ENCODE results near the gene MYO1F. TPM values are rescaled to one million over a fixed set of nuclear protein-coding genes. Genes with fewer than 3 reads are reported as not detected.
"Not testable (repeated sequence)": the region's sequence is repeated elsewhere in the genome, so short reads cannot be mapped to it uniquely, and the experiment has no call there.

The MYO1F gene
- total RNA-seq, 1 experiment from 2014 or later, result 0.16 TPM

GRCh38 chr19:8566855-8567254 is 10.4 kb downstream of the MYO1F start:
- H3K9me3 Mint-ChIP-seq (ENCODE audit: unreplicated experiment), result no peaks in the 10 kb centered on the region

GRCh38 chr19:8564866-8565265 is 12.4 kb downstream of the MYO1F start:
- H3K27me3 Mint-ChIP-seq (ENCODE audit: insufficient read depth, unreplicated experiment); intact Hi-C loops (cut with micrococcal nuclease); BruUV-seq (replicated peaks); H3K9me3 Mint-ChIP-seq (ENCODE audit: unreplicated experiment); H3K4me1 Mint-ChIP-seq (ENCODE audit: insufficient read depth, unreplicated experiment); H3K27ac Mint-ChIP-seq (ENCODE audit: low read depth, unreplicated experiment); DNase-seq (ENCODE audit: unreplicated experiment); H3K36me3 Mint-ChIP-seq (ENCODE audit: insufficient read depth, unreplicated experiment); H3K4me3 Mint-ChIP-seq (ENCODE audit: unreplicated experiment): not testable (repeated sequence)
- ChIA-PET CTCF (interaction anchor here (0.7 to 7.8 kb wide), 2 partner anchors 15 to 58 kb away, joined by 3 to 89 read pairs; partner anchors contain the start of gene MYO1F), POLR2A (interaction anchor here (0.6 kb wide), 1 partner anchor 10 kb away, joined by 3 read pairs; no protein-coding TSS in a partner anchor)

More at GRCh38 chr19:8566855-8567254, 10.4 kb downstream of the MYO1F start:
- Mint-ChIP-seq H3K27ac (ENCODE audit: low read depth, unreplicated experiment) (no peak overlapping the region), H3K4me1 (ENCODE audit: insufficient read depth, unreplicated experiment) (peaks cover 10% of the 10 kb centered on the region), H3K27me3 (ENCODE audit: insufficient read depth, unreplicated experiment) (no peaks in the 10 kb centered on the region), H3K36me3 (ENCODE audit: insufficient read depth, unreplicated experiment) (no peaks in the 10 kb centered on the region), H3K4me3 (ENCODE audit: unreplicated experiment) (no peak overlapping the region)
- intact Hi-C loops (cut with micrococcal nuclease), result no loop called here
- no peak for TF ChIP-seq CTCF (IDR thresholded peaks at IDR 0.05; ENCODE audit: unreplicated experiment)
- DNase-seq (ENCODE audit: unreplicated experiment), result no peak
- ChIA-PET POLR2A (interaction anchor here (1.1 kb wide), 1 partner anchor 9 kb away, joined by 3 read pairs; no protein-coding TSS in a partner anchor), CTCF (interaction anchor here (7.8 kb wide), 1 partner anchor 13 kb away, joined by 89 read pairs; the partner anchor contains the start of gene MYO1F)
- BruUV-seq (replicated peaks), result no TSS peak

- H3K36me3 Mint-ChIP-seq (ENCODE audit: insufficient read depth, unreplicated experiment), result no peaks in the 10 kb centered on the region
- POLR2A ChIA-PET, result no interaction called here
- H3K27ac Mint-ChIP-seq (ENCODE audit: low read depth, unreplicated experiment), result no peak overlapping the region
- H3K4me3 Mint-ChIP-seq (ENCODE audit: unreplicated experiment), result no peak overlapping the region
- TF ChIP-seq CTCF (IDR thresholded peaks at IDR 0.05; ENCODE audit: unreplicated experiment), result no peak
- no peaks in the 10 kb centered on the region for H3K4me1 Mint-ChIP-seq (ENCODE audit: insufficient read depth, unreplicated experiment)
- BruUV-seq (replicated peaks), result no TSS peak
- H3K27me3 Mint-ChIP-seq (ENCODE audit: insufficient read depth, unreplicated experiment), result peaks cover 16% of the 10 kb centered on the region
- intact Hi-C loops (cut with micrococcal nuclease), result no loop called here
- no peak for DNase-seq (ENCODE audit: unreplicated experiment)
- no peaks in the 10 kb centered on the region for H3K9me3 Mint-ChIP-seq (ENCODE audit: unreplicated experiment)
- CTCF ChIA-PET, result interaction anchor here (4.4 kb wide), 1 partner anchor 18 kb away, joined by 33 read pairs; the partner anchor contains the start of gene MYO1F
Observed at GRCh38 chr19:8561075-8561764, 16.0 kb downstream of the MYO1F start.

GRCh38 chr19:8558325-8558724 is 18.9 kb downstream of the MYO1F start:
- Mint-ChIP-seq H3K27me3 (ENCODE audit: insufficient read depth, unreplicated experiment) (peaks cover 16% of the 10 kb centered on the region), H3K27ac (ENCODE audit: low read depth, unreplicated experiment) (no peak overlapping the region), H3K4me1 (ENCODE audit: insufficient read depth, unreplicated experiment) (no peaks in the 10 kb centered on the region), H3K36me3 (ENCODE audit: insufficient read depth, unreplicated experiment) (no peaks in the 10 kb centered on the region), H3K4me3 (ENCODE audit: unreplicated experiment) (no peak overlapping the region), H3K9me3 (ENCODE audit: unreplicated experiment) (no peaks in the 10 kb centered on the region)
- no TSS peak for BruUV-seq (replicated peaks)
- intact Hi-C loops (cut with micrococcal nuclease), result no loop called here
- POLR2A ChIA-PET, result interaction anchor here (0.6 to 0.9 kb wide), 3 partner anchors 9 to 68 kb away, joined by 3 read pairs; no protein-coding TSS in a partner anchor
- CTCF ChIA-PET, result interaction anchor here (4.4 kb wide), 1 partner anchor 21 kb away, joined by 33 read pairs; the partner anchor contains the start of gene MYO1F
- no peak for DNase-seq (ENCODE audit: unreplicated experiment)
- no peak for TF ChIP-seq CTCF (IDR thresholded peaks at IDR 0.05; ENCODE audit: unreplicated experiment)

Measured in MCF 10A (cell line).